Mesendoderm (in vitro differentiated cells): ENCODE measurements around the gene GCNA.
A peak's percentile ranks its signal among the peaks of the same experiment; 100 is the strongest.
"Not testable (repeated sequence)": the region's sequence is repeated elsewhere in the genome, so short reads cannot be mapped to it uniquely, and the experiment has no call there.

Experiments
- DNase-seq: peaks from one replicate; pipeline ENCODE4 v3.0.0; 2013
- H2AK5ac ChIP-seq: 2 replicates; pipeline ENCODE4 v1.6.1; 2013; ENCODE audit warnings: low read length, inconsistent platforms
- H2BK120ac ChIP-seq: 2 replicates; pipeline ENCODE4 v1.6.1; 2013; ENCODE audit warnings: low read depth, mild to moderate bottlenecking, low read length, moderate library complexity, mixed read lengths
- H2BK15ac ChIP-seq: replicated peaks from 2 replicates; pipeline ENCODE4 v1.6.1; 2013; ENCODE audit warnings: low read depth, mild to moderate bottlenecking, moderate library complexity
- H2BK5ac ChIP-seq: 2 replicates; pipeline ENCODE4 v1.6.1; 2013; ENCODE audit warnings: low read length, inconsistent platforms
- H3K18ac ChIP-seq: 2 replicates; pipeline ENCODE4 v1.6.1; 2013; ENCODE audit warnings: mild to moderate bottlenecking, low read length, mixed read lengths
- H3K23ac ChIP-seq: one replicate; pipeline ENCODE4 v1.6.1; 2013; ENCODE audit warnings: low read length
- H3K27ac ChIP-seq: 2 replicates; pipeline ENCODE4 v1.5.1; 2013; ENCODE audit warnings: low read depth, mild to moderate bottlenecking, inconsistent platforms, low read length, moderate library complexity
- H3K27me3 ChIP-seq: 2 replicates; pipeline ENCODE4 v1.6.1; 2013; ENCODE audit warnings: low read length, control low read depth, mild to moderate bottlenecking, inconsistent platforms; ENCODE audit not compliant: insufficient read depth, poor library complexity
- H3K36me3 ChIP-seq: 2 replicates; pipeline ENCODE4 v1.6.1; 2013; ENCODE audit warnings: low read length, inconsistent platforms; ENCODE audit not compliant: control insufficient read depth, insufficient read depth
- H3K4ac ChIP-seq: one replicate; pipeline ENCODE4 v1.6.1; 2013; ENCODE audit warnings: low read depth, mild to moderate bottlenecking, low read length, moderate library complexity
- H3K4me1 ChIP-seq: 2 replicates; pipeline ENCODE4 v1.6.1; 2013; ENCODE audit warnings: low read depth, low read length, inconsistent platforms; ENCODE audit not compliant: control insufficient read depth
- H3K4me2 ChIP-seq: 2 replicates; pipeline ENCODE4 v1.6.1; 2013; ENCODE audit warnings: low read length
- H3K4me3 ChIP-seq: 2 replicates; pipeline ENCODE4 v1.5.1; 2013; ENCODE audit warnings: mild to moderate bottlenecking, low read length
- H3K56ac ChIP-seq: one replicate; pipeline ENCODE4 v1.6.1; 2013; ENCODE audit warnings: low read length
- H3K79me1 ChIP-seq: 2 replicates; pipeline ENCODE4 v1.6.1; 2013; ENCODE audit warnings: low read length, inconsistent platforms
- H3K79me2 ChIP-seq: 2 replicates; pipeline ENCODE4 v1.6.1; 2013; ENCODE audit warnings: mild to moderate bottlenecking, low read length; ENCODE audit not compliant: control insufficient read depth, insufficient read depth
- H3K9ac ChIP-seq: 2 replicates; pipeline ENCODE4 v1.6.1; 2013; ENCODE audit warnings: low read length, inconsistent platforms
- H4K5ac ChIP-seq: one replicate; pipeline ENCODE4 v1.6.1; 2013; ENCODE audit warnings: low read length
- H4K8ac ChIP-seq: one replicate; pipeline ENCODE4 v1.6.1; 2013; ENCODE audit warnings: low read depth, mild to moderate bottlenecking, control low read depth, low read length, moderate library complexity
- WGBS: extraction: QIAGEN DNeasy Blood & Tissue Kit; methylation state at CpG from one replicate; pipeline ENCODE4 v1.1.7; 2013; ENCODE audit warnings: low lambda C conversion rate, missing lambda C conversion rate; ENCODE audit not compliant: insufficient coverage; ENCODE audit errors: extremely low coverage; 5-methylcytosine and 5-hydroxymethylcytosine counted together

GCNA gene

DNA sequence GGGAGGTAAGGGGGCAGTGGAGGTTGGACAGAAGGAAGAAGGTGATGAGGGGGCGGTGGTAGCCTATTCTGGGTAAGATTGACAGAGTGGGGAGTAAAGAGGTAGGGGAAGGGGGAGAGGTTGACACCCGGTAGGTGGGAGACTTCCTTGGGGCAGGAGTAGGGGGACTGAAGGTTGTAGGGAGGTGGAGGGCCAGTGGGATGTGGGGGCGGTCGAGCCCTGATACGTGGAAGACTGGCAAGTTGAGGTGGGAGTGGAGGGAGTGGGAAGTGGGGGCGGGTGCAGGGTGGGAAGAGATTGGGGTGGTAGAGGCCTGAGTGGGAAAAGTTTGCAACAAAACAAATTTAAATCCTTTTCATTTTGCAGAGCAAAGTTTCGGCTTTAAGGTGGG is 1.7 kb downstream of the GCNA start:
- H3K56ac ChIP-seq: no peak overlapping the region
- no peak overlapping the region for H4K5ac ChIP-seq
- no CpG with 5 or more reads among the region's 7 CpGs for WGBS

DNA sequence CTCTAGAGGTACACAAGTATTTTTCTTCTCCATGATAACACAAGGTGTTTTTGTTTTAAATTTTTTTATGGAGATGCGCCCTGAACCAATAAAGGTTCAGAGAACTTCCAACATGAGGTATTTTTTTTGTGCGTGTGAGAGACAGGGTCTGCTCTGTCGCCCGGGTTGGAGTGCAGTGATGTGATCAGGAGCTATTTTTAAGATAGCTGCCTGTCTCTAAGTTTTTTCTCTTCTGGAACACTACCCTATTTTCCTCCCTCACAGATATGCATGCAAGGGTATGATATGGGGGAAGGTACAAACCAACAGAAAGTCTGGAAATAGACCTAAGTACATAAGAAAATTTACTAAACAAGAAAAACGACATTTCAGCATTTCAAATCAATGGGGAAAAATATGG is 3.0 kb downstream of the GCNA start:
- Histone ChIP-seq H3K56ac (no peak overlapping the region), H2BK15ac (no peak overlapping the region), H3K4me2 (no peak overlapping the region), H3K79me1 (no peaks in the 10 kb centered on the region), H4K5ac (no peak overlapping the region), H3K79me2 (no peaks in the 10 kb centered on the region), H3K18ac (no peak overlapping the region), H2BK120ac (no peak overlapping the region), H3K36me3 (no peaks in the 10 kb centered on the region), H3K27ac (no peak overlapping the region), H4K8ac (no peak overlapping the region), H3K4me3 (no peak overlapping the region), H2BK5ac (no peak overlapping the region), H3K23ac (no peak overlapping the region), H3K27me3 (no peaks in the 10 kb centered on the region), H3K9ac (no peak overlapping the region), H2AK5ac (no peak overlapping the region), H3K4me1 (no peaks in the 10 kb centered on the region), H3K4ac (no peak overlapping the region)
- WGBS: no CpG with 5 or more reads among the region's 5 CpGs
- no peak for DNase-seq

More for the DNA sequence above, 1.7 kb downstream of the GCNA start:
- Histone ChIP-seq H3K79me1 (no peaks in the 10 kb centered on the region), H2BK120ac (no peak overlapping the region), H3K4ac (no peak overlapping the region), H3K9ac (no peak overlapping the region), H3K27me3 (no peaks in the 10 kb centered on the region), H2AK5ac (no peak overlapping the region), H3K23ac (no peak overlapping the region), H2BK5ac (no peak overlapping the region), H3K27ac (no peak overlapping the region), H3K36me3 (no peaks in the 10 kb centered on the region), H3K4me2 (no peak overlapping the region), H3K79me2 (no peaks in the 10 kb centered on the region), H3K4me3 (no peak overlapping the region), H2BK15ac (no peak overlapping the region), H3K18ac (no peak overlapping the region), H4K8ac (no peak overlapping the region), H3K4me1 (no peaks in the 10 kb centered on the region)
- DNase-seq: no peak

DNA sequence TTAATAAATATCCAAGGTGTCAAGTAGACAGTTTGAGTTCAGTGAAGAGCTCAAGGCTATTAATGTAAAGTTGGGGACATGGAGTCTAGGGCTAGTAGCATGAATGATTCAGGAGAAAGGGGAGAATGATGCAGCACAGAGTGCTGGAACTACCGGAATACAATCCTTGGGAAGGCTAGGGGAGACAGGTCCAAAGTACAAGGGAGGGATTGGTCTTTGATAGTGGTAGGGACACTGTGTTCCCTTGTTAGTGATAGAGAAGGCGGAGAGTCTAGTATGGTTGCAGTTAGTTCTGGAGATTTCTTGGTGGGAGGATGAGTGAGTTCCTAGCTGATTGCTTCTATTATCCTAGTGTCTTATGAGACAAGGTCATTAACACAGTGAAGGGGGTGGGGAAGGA is 8.7 kb downstream of the GCNA start:
- Histone ChIP-seq H4K8ac (no peak overlapping the region), H3K4me3 (no peak overlapping the region), H3K4ac (no peak overlapping the region), H3K4me2 (no peak overlapping the region), H3K27me3 (no peaks in the 10 kb centered on the region), H3K4me1 (no peaks in the 10 kb centered on the region), H3K36me3 (no peaks in the 10 kb centered on the region), H3K23ac (no peak overlapping the region), H2AK5ac (no peak overlapping the region), H3K79me1 (no peaks in the 10 kb centered on the region), H3K18ac (no peak overlapping the region), H2BK15ac (no peak overlapping the region), H4K5ac (no peak overlapping the region), H2BK120ac (no peak overlapping the region), H3K27ac (no peak overlapping the region), H3K56ac (no peak overlapping the region), H3K79me2 (no peaks in the 10 kb centered on the region), H2BK5ac (no peak overlapping the region), H3K9ac (no peak overlapping the region)
- WGBS: no CpG with 5 or more reads among the region's 2 CpGs
- no peak for DNase-seq

DNA sequence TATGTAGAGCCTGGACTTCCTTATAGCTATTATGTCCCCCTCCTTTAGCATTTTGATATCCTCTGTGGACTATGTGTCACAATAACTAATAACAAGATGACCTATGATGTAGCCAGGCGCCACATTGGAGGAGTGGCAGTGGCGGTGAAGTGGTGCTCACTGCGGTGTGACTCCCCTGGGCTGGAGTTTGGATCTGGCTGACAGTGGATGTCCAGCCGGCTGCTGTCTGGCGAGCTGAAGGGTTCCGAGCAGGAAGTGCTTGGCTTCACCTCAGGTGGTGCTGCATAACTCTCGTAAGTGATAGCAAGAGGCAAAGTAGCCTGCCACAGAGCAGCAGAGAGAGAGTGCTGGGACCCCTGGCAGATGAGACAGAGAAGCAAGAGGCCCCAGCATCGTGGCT is 15.0 kb downstream of the GCNA start:
- H2BK15ac ChIP-seq, H3K79me1 ChIP-seq, H2AK5ac ChIP-seq, H3K23ac ChIP-seq, H3K36me3 ChIP-seq, H2BK5ac ChIP-seq, H4K5ac ChIP-seq, H3K27me3 ChIP-seq, H3K4me1 ChIP-seq, H3K9ac ChIP-seq, H3K4me3 ChIP-seq, H3K27ac ChIP-seq, H3K18ac ChIP-seq, H3K4ac ChIP-seq, H3K56ac ChIP-seq, H3K4me2 ChIP-seq, H2BK120ac ChIP-seq, H4K8ac ChIP-seq, H3K79me2 ChIP-seq: not testable (repeated sequence)
- DNase-seq: peak; percentile 13
- no CpG with 5 or more reads among the region's 8 CpGs for WGBS

DNA sequence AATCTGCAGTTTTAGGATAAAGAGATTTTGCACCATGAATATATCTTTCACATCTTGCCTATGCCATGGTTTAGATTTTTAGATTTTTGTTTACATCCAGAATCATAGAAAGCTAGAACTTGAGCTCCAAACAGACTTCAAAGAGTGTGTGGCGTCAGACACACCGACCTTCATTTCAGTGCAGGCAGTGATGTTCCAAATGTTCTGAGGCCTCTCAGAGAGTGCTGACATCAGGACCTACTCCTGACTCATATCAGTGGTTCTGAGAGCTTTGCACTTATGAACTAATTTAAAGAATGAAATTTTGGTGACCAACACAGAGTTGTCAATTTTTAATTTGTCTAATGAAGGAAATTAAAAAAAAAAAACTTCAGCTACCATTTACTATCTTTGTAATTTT is 21.7 kb downstream of the GCNA start:
- Histone ChIP-seq H4K8ac (no peak overlapping the region), H3K18ac (no peak overlapping the region), H4K5ac (no peak overlapping the region), H2BK5ac (no peak overlapping the region), H3K56ac (no peak overlapping the region), H3K9ac (no peak overlapping the region), H2AK5ac (no peak overlapping the region), H3K4ac (no peak overlapping the region), H3K23ac (no peak overlapping the region), H3K36me3 (no peaks in the 10 kb centered on the region), H2BK120ac (no peak overlapping the region), H3K79me2 (no peaks in the 10 kb centered on the region), H3K79me1 (no peaks in the 10 kb centered on the region), H3K4me3 (no peak overlapping the region), H3K27me3 (no peaks in the 10 kb centered on the region), H3K4me1 (no peaks in the 10 kb centered on the region), H3K27ac (no peak overlapping the region), H3K4me2 (no peak overlapping the region), H2BK15ac (no peak overlapping the region)
- no CpG with 5 or more reads among the region's 2 CpGs for WGBS
- no peak for DNase-seq

DNA sequence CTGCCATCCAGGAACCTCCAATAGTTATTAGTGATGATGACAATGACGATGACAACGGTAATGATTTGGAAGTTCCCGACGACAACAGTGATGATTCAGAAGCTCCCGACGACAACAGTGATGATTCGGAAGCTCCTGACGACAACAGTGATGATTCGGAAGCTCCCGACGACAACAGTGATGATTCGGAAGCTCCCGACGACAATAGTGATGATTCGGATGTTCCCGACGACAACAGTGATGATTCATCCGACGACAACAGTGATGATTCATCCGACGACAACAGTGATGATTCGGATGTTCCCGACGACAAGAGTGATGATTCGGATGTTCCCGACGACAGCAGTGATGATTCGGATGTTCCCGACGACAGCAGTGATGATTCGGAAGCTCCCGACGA is 25.4 kb downstream of the GCNA start:
- H3K56ac ChIP-seq: no peak overlapping the region
- H3K36me3 ChIP-seq: no peaks in the 10 kb centered on the region

More for the DNA sequence above, 25.4 kb downstream of the GCNA start:
- DNase-seq: peak; percentile 70
- Histone ChIP-seq H3K27ac (no peak overlapping the region), H3K27me3 (no peaks in the 10 kb centered on the region), H3K4ac (no peak overlapping the region), H3K79me1 (no peaks in the 10 kb centered on the region), H3K9ac (no peak overlapping the region), H2BK120ac (no peak overlapping the region), H2AK5ac (no peak overlapping the region), H3K79me2 (no peaks in the 10 kb centered on the region), H2BK5ac (no peak overlapping the region), H4K5ac (no peak overlapping the region), H2BK15ac (no peak overlapping the region), H3K23ac (no peak overlapping the region), H3K4me2 (no peak overlapping the region), H3K4me1 (no peaks in the 10 kb centered on the region), H3K18ac (no peak overlapping the region), H3K4me3 (no peak overlapping the region), H4K8ac (no peak overlapping the region)
- WGBS: no CpG with 5 or more reads among the region's 33 CpGs
